Esophagus muscularis mucosa (tissue), 4 donors: Measurements from ENCODE around the gene PHACTR1. TPM values are rescaled to one million over a fixed set of nuclear protein-coding genes. Genes with fewer than 3 reads are reported as not detected.

Experiments used
- DNase-seq: peaks from one replicate; pipeline ENCODE4 v3.0.0-alpha.2; 2017; ENCODE audit errors: extremely low spot score
- H3K27ac ChIP-seq, 4 donors: fragments of 200-600 bp; sonication (generic); replicated peaks in 1 of 4; 1 replicate in 3 of 4; 2 replicates in 1 of 4; pipeline ENCODE4 v1.5.1; 2016 to 2019; ENCODE audit warnings: mild to moderate bottlenecking in 1 of 4
- H3K27me3 ChIP-seq, 4 donors: fragments of 200-600 bp; sonication (generic); one replicate each; pipeline versions ENCODE4 v1.5.1 to v1.6.0; 2016 to 2019
- H3K36me3 ChIP-seq, 4 donors: fragments of 200-600 bp; sonication (generic); one replicate each; pipeline ENCODE4 v1.5.1; 2016 to 2019
- H3K4me1 ChIP-seq, 4 donors: fragments of 200-600 bp; sonication (generic); one replicate each; pipeline ENCODE4 v1.5.1; 2016 to 2019
- H3K4me3 ChIP-seq, 4 donors: fragments of 200-600 bp; sonication (generic); 1 replicate in 2 of 4; 2 replicates in 2 of 4; pipeline ENCODE4 v1.5.1; 2016 to 2019; ENCODE audit warnings: mild to moderate bottlenecking in 4 of 4, moderate library complexity in 1 of 4
- H3K9me3 ChIP-seq, 4 donors: fragments of 200-600 bp; sonication (generic); 1 replicate in 3 of 4; 2 replicates in 1 of 4; pipeline ENCODE4 v1.5.1; 2016 to 2019
- EP300 ChIP-seq: sonication (generic); formaldehyde crosslinking; IDR thresholded peaks from one replicate; pipeline ENCODE4 v1.6.1; 2017; ENCODE audit warnings: antibody characterized with exemption
- POLR2A ChIP-seq: fragments of 450-650 bp; IDR thresholded peaks from one replicate; pipeline ENCODE4 v1.6.1; 2017; ENCODE audit warnings: antibody characterized with exemption, moderate library complexity, mild to moderate bottlenecking, low read depth
- POLR2AphosphoS5 ChIP-seq, 2 donors: sonication (generic); formaldehyde crosslinking; IDR thresholded peaks; one replicate each; pipeline ENCODE4 v1.6.1; 2017; ENCODE audit warnings: antibody characterized with exemption in 2 of 2
- WGBS: methylation state at CpG from one replicate; pipeline ENCODE4 v1.1.5; 2018; 5-methylcytosine and 5-hydroxymethylcytosine counted together
- intact Hi-C: fragments of 100-400 bp; cut with DNase I; formaldehyde crosslinking; loops from one replicate; pipeline ENCODE4 v1.15.1; 2023
- total RNA-seq, 4 donors: library from RNA; depleted of rRNA; stranded (reverse); fragments of >200 nt; gene quantifications; one replicate each; pipeline versions ENCODE4 v1.1.0 to v1.2.1, GENCODE V29; 2016
- TF ChIP-seq, protein P1 (sequence below), 3 experiments: fragments of 200-600 bp in 2 of 3; fragments of 450-650 bp in 1 of 3; sonication (generic) in 2 of 3; IDR thresholded peaks; one replicate each; pipeline ENCODE4 v1.5.1; 2017 to 2019; ENCODE audit warnings: antibody characterized with exemption in 3 of 3, mild to moderate bottlenecking in 2 of 3, moderate library complexity in 1 of 3

Gene PHACTR1
- total RNA-seq, 4 donors from 2014 or later, result 0.83 to 4.2 (median 3.1) TPM

DNA sequence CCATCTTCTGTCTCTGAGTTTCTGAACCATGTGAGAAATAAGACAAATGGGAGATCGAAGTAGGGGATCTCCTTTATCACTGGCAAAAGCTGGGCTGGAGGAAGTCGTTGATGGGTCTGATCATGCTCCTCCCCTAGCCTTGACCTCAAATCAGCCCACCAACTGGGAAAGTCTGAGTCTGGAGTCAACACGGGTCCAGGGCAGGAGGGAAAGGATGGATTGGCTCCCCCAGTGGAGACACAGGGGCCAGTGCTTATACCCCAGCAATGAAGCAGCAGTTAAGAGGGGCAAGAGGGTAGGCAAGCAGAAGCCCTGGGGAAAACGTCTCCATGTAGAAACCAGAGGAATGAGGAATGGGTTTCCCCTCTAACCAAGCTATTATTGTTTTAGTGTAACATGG, 459.2 kb downstream of the PHACTR1 start:
- DNase-seq, result no peak
- H3K27ac ChIP-seq, result no peak overlapping the region
- no peaks in the 10 kb centered on the region for H3K36me3 ChIP-seq
- intact Hi-C loops, result no loop called here
- TF ChIP-seq, protein P1, sequence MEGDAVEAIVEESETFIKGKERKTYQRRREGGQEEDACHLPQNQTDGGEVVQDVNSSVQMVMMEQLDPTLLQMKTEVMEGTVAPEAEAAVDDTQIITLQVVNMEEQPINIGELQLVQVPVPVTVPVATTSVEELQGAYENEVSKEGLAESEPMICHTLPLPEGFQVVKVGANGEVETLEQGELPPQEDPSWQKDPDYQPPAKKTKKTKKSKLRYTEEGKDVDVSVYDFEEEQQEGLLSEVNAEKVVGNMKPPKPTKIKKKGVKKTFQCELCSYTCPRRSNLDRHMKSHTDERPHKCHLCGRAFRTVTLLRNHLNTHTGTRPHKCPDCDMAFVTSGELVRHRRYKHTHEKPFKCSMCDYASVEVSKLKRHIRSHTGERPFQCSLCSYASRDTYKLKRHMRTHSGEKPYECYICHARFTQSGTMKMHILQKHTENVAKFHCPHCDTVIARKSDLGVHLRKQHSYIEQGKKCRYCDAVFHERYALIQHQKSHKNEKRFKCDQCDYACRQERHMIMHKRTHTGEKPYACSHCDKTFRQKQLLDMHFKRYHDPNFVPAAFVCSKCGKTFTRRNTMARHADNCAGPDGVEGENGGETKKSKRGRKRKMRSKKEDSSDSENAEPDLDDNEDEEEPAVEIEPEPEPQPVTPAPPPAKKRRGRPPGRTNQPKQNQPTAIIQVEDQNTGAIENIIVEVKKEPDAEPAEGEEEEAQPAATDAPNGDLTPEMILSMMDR (IDR thresholded peaks at IDR 0.05), result no peak
- TF ChIP-seq POLR2AphosphoS5 (IDR thresholded peaks at IDR 0.05), result no peak
- no peak for TF ChIP-seq EP300
- no peak for TF ChIP-seq POLR2A
- no peaks in the 10 kb centered on the region for H3K9me3 ChIP-seq
- no peaks in the 10 kb centered on the region for H3K4me1 ChIP-seq
- H3K27me3 ChIP-seq, result no peaks in the 10 kb centered on the region
- H3K4me3 ChIP-seq, result no peak overlapping the region
- WGBS, result 65% methylated on average over 4 of the region's 4 CpGs

DNA sequence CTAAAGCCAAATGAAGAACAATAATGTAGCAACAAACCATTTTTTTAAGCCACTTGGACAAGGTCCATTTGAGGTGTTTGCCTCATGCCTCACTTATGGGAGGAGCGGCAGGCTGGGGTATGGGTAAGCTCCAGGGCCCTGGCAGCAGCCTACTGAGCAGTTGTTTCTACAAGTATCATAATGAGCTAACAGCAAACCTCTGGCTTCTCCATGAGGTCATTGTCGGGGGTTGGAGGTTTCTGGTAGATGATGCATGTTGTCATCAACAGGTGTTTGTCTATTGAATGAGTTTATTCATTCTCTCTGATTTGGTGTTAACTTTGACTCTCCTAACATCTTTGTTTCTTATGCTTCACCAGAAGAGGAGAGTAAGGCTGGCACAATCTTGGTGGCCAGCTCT, 461.1 kb downstream of the PHACTR1 start:
- Histone ChIP-seq H3K4me3 (no peak overlapping the region), H3K36me3 (no peaks in the 10 kb centered on the region), H3K4me1 (no peaks in the 10 kb centered on the region), H3K9me3 (no peaks in the 10 kb centered on the region), H3K27me3 (no peaks in the 10 kb centered on the region), H3K27ac (no peak overlapping the region)
- DNase-seq, result no peak
- TF ChIP-seq, protein P1 (IDR thresholded peaks at IDR 0.05), result no peak
- TF ChIP-seq POLR2A (no peak), POLR2AphosphoS5 (IDR thresholded peaks at IDR 0.05) (no peak), EP300 (no peak)
- 93% methylated on average over 2 of the region's 2 CpGs for WGBS
- intact Hi-C loops, result no loop called here

DNA sequence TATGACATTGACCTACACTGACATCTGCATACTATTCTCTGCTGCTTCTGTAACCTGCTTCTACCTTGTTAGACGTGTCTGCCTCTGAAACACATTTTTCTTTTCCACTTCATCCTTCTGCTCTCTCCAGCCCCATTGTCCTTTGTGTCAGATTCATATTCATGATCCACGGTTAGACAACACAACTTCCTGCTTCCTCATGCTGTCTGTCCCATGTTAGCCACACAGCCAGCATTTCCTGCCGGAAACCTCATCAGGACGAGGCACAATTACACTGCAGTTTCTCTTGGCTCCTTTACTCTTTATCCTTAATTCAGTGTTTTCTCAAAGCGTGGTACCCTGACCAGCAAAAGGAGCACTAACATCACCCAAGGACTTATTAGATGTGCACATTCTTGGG, 461.5 kb downstream of the PHACTR1 start:
- no peaks in the 10 kb centered on the region for H3K9me3 ChIP-seq
- intact Hi-C loops, result no loop called here
- no peak for TF ChIP-seq EP300
- no peak for TF ChIP-seq POLR2AphosphoS5 (IDR thresholded peaks at IDR 0.05)
- TF ChIP-seq POLR2A, result no peak
- TF ChIP-seq, protein P1 (IDR thresholded peaks at IDR 0.05), result no peak
- WGBS, result 60% methylated on average over 4 of the region's 5 CpGs
- H3K4me3 ChIP-seq, result no peak overlapping the region
- H3K36me3 ChIP-seq, result peaks cover 0 to 2% (median 0%) of the 10 kb centered on the region in 4 donors
- H3K27ac ChIP-seq, result no peak overlapping the region
- no peak for DNase-seq
- no peaks in the 10 kb centered on the region for H3K27me3 ChIP-seq
- H3K4me1 ChIP-seq, result no peaks in the 10 kb centered on the region

DNA sequence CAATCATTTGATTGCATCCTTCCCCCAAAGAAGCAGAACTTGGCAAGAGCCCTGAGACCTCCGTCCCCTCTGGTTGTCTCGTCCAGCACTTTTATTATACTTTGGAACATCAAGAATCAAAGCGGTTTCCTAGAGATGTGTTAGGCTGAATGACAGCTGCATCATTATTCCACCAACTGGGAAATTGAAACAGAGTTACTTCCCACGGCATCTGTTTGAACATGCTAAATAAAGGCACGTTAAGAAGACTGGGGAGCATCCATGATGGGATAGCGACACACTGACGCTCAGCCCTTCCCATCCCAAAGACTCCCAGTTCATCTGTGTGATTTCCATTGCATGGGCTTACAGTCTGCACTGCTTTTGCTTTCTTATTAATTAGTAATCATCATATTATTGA, 464.0 kb downstream of the PHACTR1 start:
- Histone ChIP-seq H3K4me3 (no peak overlapping the region), H3K27ac (no peak overlapping the region), H3K4me1 (no peaks in the 10 kb centered on the region), H3K9me3 (no peaks in the 10 kb centered on the region), H3K36me3 (peaks cover 0 to 16% (median 0%) of the 10 kb centered on the region in 4 donors), H3K27me3 (no peaks in the 10 kb centered on the region)
- no peak for TF ChIP-seq POLR2A
- TF ChIP-seq, protein P1 (IDR thresholded peaks at IDR 0.05), result no peak
- TF ChIP-seq EP300, result no peak
- DNase-seq, result no peak
- intact Hi-C loops, result no loop called here
- 63% methylated on average over 7 of the region's 7 CpGs for WGBS

DNA sequence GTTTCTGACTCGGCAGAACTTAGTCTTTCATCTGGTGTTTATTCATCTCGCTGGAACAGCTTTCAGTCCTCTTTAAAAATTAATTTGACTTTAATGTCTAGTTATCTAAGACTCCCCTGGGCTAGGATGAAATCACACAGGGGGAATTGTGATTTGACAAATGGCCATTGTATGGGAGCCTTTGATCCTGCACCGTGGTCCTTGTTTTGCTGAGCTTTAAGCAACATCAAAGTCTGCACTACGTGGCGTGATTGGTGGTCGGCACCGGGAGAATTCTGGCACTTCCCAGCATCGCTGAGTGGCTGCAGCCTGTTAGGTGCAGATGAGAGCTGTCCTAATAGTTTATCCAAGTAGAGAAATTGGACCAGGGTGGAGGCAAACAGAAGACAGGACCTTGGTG, 464.8 kb downstream of the PHACTR1 start:
- intact Hi-C loops, result no loop called here
- H3K4me1 ChIP-seq, result no peaks in the 10 kb centered on the region
- TF ChIP-seq EP300, result no peak
- TF ChIP-seq POLR2AphosphoS5 (IDR thresholded peaks at IDR 0.05), result no peak
- TF ChIP-seq, protein P1 (IDR thresholded peaks at IDR 0.05), result no peak
- TF ChIP-seq POLR2A, result no peak
- DNase-seq, result no peak
- H3K36me3 ChIP-seq, result peaks cover 0 to 16% (median 0%) of the 10 kb centered on the region in 4 donors
- 31% methylated on average over 8 of the region's 8 CpGs for WGBS
- H3K9me3 ChIP-seq, result no peaks in the 10 kb centered on the region
- no peak overlapping the region for H3K4me3 ChIP-seq
- no peaks in the 10 kb centered on the region for H3K27me3 ChIP-seq
- H3K27ac ChIP-seq, result no peak overlapping the region
